ENCODE measurements around the gene ABCD1. TPM values are rescaled to one million over a fixed set of nuclear protein-coding genes. Genes with fewer than 3 reads are reported as not detected.

The ABCD1 gene
- total and polyA plus RNA-seq, 9 of the 15 experiments (the other 6 are each of a cell fraction or from before 2014, with no cell fraction given) = 0.07 to 6.9 (median 2.2) TPM

GRCh38 chrX:153778181-153778580 lies 53.5 kb downstream of the ABCD1 start:
- no TSS peak for BruUV-seq (replicated peaks)
- H3K36me3 ChIP-seq (ENCODE audit: control insufficient read depth, insufficient read depth, low read length) = peaks cover 2% of the 10 kb centered on the region; the same call in 1 of the 3 replicates
- no peak overlapping the region for H3K4me2 ChIP-seq (ENCODE audit: insufficient read depth, low read length)
- H3K27ac ChIP-seq (ENCODE audit: extremely low read depth, low read depth, low read length) = no peak overlapping the region
- no peak overlapping the region for H2AFZ ChIP-seq (ENCODE audit: low read depth, low read length)
- TF ChIP-seq HMGN3 (IDR thresholded peaks at IDR 0.05; ENCODE audit: borderline replicate concordance, extremely low read depth, insufficient read length, low read depth, low read length) (peak; percentile 9), SRSF7 (optimal IDR thresholded peaks at IDR 0.05; ENCODE audit: low read depth, low read length) (no peak)
- ATAC-seq = no peak
- 76% methylated on average over 7 of the region's 17 CpGs for WGBS (ENCODE audit: insufficient coverage, low coverage, missing lambda C conversion rate)
- no peaks in the 10 kb centered on the region for H3K27me3 ChIP-seq (ENCODE audit: control insufficient read depth in 2 of 2, insufficient read depth in 2 of 2, low read length in 2 of 2)
- intact Hi-C loops (cut with micrococcal nuclease) = no loop called here
- no peaks in the 10 kb centered on the region for H4K20me1 ChIP-seq (replicated peaks; ENCODE audit: control insufficient read depth, insufficient read depth, low read length)
- H3K9ac ChIP-seq (ENCODE audit: insufficient read depth in 1 of 2, low read depth in 2 of 2, low read length in 2 of 2) = peak overlapping the region in 1 of 2 experiments; percentile 26; a peak in 1 of 4 replicates
- peaks cover 8 to 84% of the 10 kb centered on the region in 2 experiments; a peak in 4 of 5 replicates for H3K4me1 ChIP-seq (replicated peaks in 1 of 2; ENCODE audit: control insufficient read depth in 2 of 2, insufficient read depth in 2 of 2, low read length in 2 of 2)
- no peaks in the 10 kb centered on the region for H3K79me2 ChIP-seq (ENCODE audit: control insufficient read depth, insufficient read depth, low read length)
- no peak overlapping the region for H3K4me3 ChIP-seq
- ChIA-PET CTCF (ENCODE audit: low intra/inter-chr PET ratio) (no interaction called here), POLR2A (interaction anchor here (0.7 to 0.8 kb wide), 3 partner anchors 9 to 590 kb away, joined by 3 to 4 read pairs (median 3); no protein-coding TSS in a partner anchor)
- peaks cover 6% of the 10 kb centered on the region for H3K9me1 ChIP-seq (ENCODE audit: control insufficient read depth, insufficient read depth, low read length)
- in situ Hi-C loops (cut with MboI) = no loop called here
- no peak for FAIRE-seq
- no peaks in the 10 kb centered on the region for H3K9me3 ChIP-seq (replicated peaks; ENCODE audit: control insufficient read depth, insufficient read depth, low read depth, low read length)
- DNase-seq (ENCODE audit: extremely low read depth in 1 of 4, low spot score in 3 of 4) = no peak

DNA sequence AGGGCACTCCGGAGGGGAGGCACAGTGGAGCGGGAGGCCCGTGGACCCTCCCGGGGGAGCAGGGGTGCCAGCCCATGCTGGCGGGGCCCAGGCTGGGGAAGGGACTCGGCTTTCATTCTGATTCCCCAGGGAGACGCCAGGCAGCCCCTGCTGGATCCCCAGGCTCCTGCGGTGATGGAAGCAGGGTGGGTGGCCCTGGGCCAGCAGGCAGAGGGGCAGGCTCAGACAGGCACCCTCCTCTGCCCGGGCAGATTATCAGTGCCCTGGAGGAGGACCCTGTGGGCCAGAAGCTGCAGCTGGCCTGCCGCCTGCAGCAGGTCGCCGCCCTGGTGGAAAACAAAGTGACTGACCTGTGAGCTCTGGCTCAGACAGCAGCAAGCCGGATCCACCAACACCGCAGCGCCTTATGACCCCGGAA lies 54.0 kb downstream of the ABCD1 start:
- intact Hi-C loops (cut with micrococcal nuclease) (no loop called here), in situ Hi-C loops (cut with MboI) (no loop called here)
- Histone ChIP-seq H3K4me3 (no peak overlapping the region), H3K79me2 (ENCODE audit: control insufficient read depth, insufficient read depth, low read length) (no peaks in the 10 kb centered on the region), H4K20me1 (replicated peaks; ENCODE audit: control insufficient read depth, insufficient read depth, low read length) (no peaks in the 10 kb centered on the region), H2AFZ (ENCODE audit: low read depth, low read length) (no peak overlapping the region), H3K9ac (ENCODE audit: insufficient read depth in 1 of 2, low read depth in 2 of 2, low read length in 2 of 2) (peak overlapping the region in 1 of 2 experiments; percentile 17; a peak in 1 of 4 replicates), H3K9me1 (ENCODE audit: control insufficient read depth, insufficient read depth, low read length) (peaks cover 6% of the 10 kb centered on the region), H3K27ac (ENCODE audit: extremely low read depth, low read depth, low read length) (no peak overlapping the region), H3K4me2 (ENCODE audit: insufficient read depth, low read length) (no peak overlapping the region), H3K27me3 (ENCODE audit: control insufficient read depth in 2 of 2, insufficient read depth in 2 of 2, low read length in 2 of 2) (no peaks in the 10 kb centered on the region), H3K36me3 (ENCODE audit: control insufficient read depth, insufficient read depth, low read length) (peaks cover 6% of the 10 kb centered on the region; the same call in 1 of the 3 replicates), H3K4me1 (replicated peaks in 1 of 2; ENCODE audit: control insufficient read depth in 2 of 2, insufficient read depth in 2 of 2, low read length in 2 of 2) (peaks cover 8 to 84% of the 10 kb centered on the region in 2 experiments; a peak in 4 of 5 replicates), H3K9me3 (replicated peaks; ENCODE audit: control insufficient read depth, insufficient read depth, low read depth, low read length) (no peaks in the 10 kb centered on the region)
- FAIRE-seq (no peak), ATAC-seq (peak; percentile 40; the same call in 2 of the 3 replicates), DNase-seq (ENCODE audit: extremely low read depth in 1 of 4, low spot score in 3 of 4) (peak in 1 of 4 experiments; percentile 53)
- WGBS (ENCODE audit: insufficient coverage, low coverage, missing lambda C conversion rate) = 71% methylated on average over 10 of the region's 16 CpGs
- ChIA-PET CTCF (ENCODE audit: low intra/inter-chr PET ratio) (no interaction called here), POLR2A (no interaction called here)
- BruUV-seq (replicated peaks) = no TSS peak
- TF ChIP-seq, protein P1, sequence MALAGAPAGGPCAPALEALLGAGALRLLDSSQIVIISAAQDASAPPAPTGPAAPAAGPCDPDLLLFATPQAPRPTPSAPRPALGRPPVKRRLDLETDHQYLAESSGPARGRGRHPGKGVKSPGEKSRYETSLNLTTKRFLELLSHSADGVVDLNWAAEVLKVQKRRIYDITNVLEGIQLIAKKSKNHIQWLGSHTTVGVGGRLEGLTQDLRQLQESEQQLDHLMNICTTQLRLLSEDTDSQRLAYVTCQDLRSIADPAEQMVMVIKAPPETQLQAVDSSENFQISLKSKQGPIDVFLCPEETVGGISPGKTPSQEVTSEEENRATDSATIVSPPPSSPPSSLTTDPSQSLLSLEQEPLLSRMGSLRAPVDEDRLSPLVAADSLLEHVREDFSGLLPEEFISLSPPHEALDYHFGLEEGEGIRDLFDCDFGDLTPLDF (CRISPR knock-in tag; IDR thresholded peaks at IDR 0.05) = no peak
- TF ChIP-seq TFAP4 (CRISPR knock-in tag; IDR thresholded peaks at IDR 0.05; ENCODE audit: borderline replicate concordance) (peak; percentile 29; the same call in 1 of the 2 replicates), CTCF (IDR thresholded peaks at IDR 0.05 in 2 of 3, conservative IDR thresholded peaks at IDR 0.05 in 1 of 3; ENCODE audit: insufficient read depth in 2 of 3, low read depth in 1 of 3, low read length in 3 of 3) (peak; percentile 22 to 44 (median 39); a peak in 4 of 6 replicates), MEF2A (IDR thresholded peaks at IDR 0.05; ENCODE audit: control insufficient read depth, low read depth, low read length) (no peak)
- TF ChIP-seq, protein P2, sequence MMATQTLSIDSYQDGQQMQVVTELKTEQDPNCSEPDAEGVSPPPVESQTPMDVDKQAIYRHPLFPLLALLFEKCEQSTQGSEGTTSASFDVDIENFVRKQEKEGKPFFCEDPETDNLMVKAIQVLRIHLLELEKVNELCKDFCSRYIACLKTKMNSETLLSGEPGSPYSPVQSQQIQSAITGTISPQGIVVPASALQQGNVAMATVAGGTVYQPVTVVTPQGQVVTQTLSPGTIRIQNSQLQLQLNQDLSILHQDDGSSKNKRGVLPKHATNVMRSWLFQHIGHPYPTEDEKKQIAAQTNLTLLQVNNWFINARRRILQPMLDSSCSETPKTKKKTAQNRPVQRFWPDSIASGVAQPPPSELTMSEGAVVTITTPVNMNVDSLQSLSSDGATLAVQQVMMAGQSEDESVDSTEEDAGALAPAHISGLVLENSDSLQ (IDR thresholded peaks at IDR 0.05) = no peak
